Lower lobe of right lung (tissue), 2 donors: ENCODE data around the gene TM7SF3. TPM values are rescaled to one million over a fixed set of nuclear protein-coding genes. Genes with fewer than 3 reads are reported as not detected.

ENCODE experiments used
- ATAC-seq, 2 donors: fragments of 200-7000 bp; cut with Tn5 transposase; one replicate each; pipeline ENCODE4 v1.9.1; 2020 to 2022; ENCODE audit warnings: mild to moderate bottlenecking in 2 of 2, moderate library complexity in 2 of 2
- DNase-seq: peaks from one replicate; pipeline ENCODE4 v3.0.0-alpha.2; 2020
- H3K27ac ChIP-seq: fragments of 200-600 bp; one replicate; pipeline ENCODE4 v1.8.0; 2022
- H3K27me3 ChIP-seq: fragments of 200-600 bp; one replicate; pipeline ENCODE4 v1.8.0; 2022; ENCODE audit warnings: low read depth
- H3K36me3 ChIP-seq: fragments of 200-600 bp; one replicate; pipeline ENCODE4 v1.8.0; 2022; ENCODE audit warnings: mild to moderate bottlenecking
- H3K4me1 ChIP-seq: fragments of 200-600 bp; one replicate; pipeline ENCODE4 v1.8.0; 2022
- H3K4me3 ChIP-seq: fragments of 200-600 bp; one replicate; pipeline ENCODE4 v1.8.0; 2022; ENCODE audit warnings: mild to moderate bottlenecking
- H3K9me3 ChIP-seq: fragments of 200-600 bp; one replicate; pipeline ENCODE4 v1.8.0; 2022
- CTCF ChIP-seq: fragments of 200-600 bp; IDR thresholded peaks from one replicate; pipeline ENCODE4 v1.8.0; 2022; ENCODE audit warnings: antibody characterized with exemption, mild to moderate bottlenecking
- intact Hi-C: fragments of 100-400 bp; cut with DNase I; formaldehyde crosslinking; loops from one replicate; pipeline ENCODE4 v1.11.0; 2022
- total RNA-seq: library from RNA; stranded (reverse); fragmentation: NEBNext Ultra II Directional; extraction: Animal tissue kit (Norgen Biotek cat#: 25700); gene quantifications from one replicate; pipeline ENCODE4 v1.2.1, GENCODE V29; 2021
- donor health status: DM: no; HTN: yes; CAD: no; lungs with severe emphysema.

The TM7SF3 gene
- total RNA-seq, 1 donor from 2014 or later = 70.9 TPM

DNA sequence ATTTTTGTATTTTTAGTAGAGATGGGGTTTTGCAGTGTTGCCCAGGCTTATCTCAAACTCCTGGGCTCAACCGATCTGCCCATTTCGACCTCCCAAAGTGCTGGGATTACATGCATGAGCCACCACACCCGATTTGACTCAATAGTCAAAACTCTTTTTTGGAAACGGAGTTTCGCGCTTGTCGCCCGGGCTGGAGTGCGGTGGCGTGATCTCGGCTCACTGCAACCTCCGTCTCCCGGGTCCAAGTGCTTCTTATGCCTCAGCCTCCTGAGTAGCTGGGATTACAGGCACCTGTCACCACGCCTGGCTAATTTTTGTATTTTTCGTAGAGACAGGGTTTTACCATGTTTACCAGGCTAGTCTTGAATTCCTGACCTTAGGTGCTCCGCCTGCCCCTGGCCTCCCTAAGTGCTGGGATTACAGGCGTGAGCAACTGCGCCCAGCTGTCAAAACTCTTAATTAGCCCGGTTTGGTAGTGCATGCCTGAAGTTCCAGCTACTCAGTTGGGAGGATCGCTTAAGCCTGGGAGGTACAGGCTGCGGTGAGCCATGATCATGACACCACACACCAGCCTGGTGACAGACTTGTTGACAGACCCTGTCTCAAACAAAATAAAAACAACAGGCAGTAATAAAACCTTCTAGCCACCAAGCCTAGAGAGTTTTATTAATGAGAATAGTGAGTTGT, 20.6 kb upstream of the TM7SF3 start:
- Histone ChIP-seq H3K27me3 (no peaks in the 10 kb centered on the region), H3K4me3 (no peak overlapping the region), H3K9me3 (no peaks in the 10 kb centered on the region), H3K27ac (no peak overlapping the region), H3K4me1 (no peaks in the 10 kb centered on the region), H3K36me3 (peaks cover 47% of the 10 kb centered on the region)
- ATAC-seq (no peak), DNase-seq (no peak)
- intact Hi-C loops = no loop called here
- no peak for TF ChIP-seq CTCF

DNA sequence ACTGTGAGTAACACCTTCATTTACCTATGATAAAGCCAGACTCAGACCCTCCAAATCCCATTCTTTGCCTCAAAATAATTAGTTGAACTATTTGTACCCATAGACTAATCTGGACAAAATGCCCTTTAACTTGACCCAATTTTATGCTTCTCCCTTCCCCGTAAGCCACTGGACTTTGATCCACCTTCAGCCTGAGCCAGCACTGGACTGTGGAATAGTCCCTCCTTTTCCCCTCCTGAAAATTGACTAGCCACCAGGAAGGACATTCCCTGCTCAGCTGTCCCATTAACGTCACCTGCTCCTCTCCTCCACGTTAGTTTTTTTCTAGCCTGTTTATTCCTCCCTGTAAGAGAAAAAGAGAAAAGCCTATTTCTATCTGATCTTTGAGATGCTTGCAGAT, 18.5 kb upstream of the TM7SF3 start:
- intact Hi-C loops = no loop called here
- no peaks in the 10 kb centered on the region for H3K4me1 ChIP-seq

DNA sequence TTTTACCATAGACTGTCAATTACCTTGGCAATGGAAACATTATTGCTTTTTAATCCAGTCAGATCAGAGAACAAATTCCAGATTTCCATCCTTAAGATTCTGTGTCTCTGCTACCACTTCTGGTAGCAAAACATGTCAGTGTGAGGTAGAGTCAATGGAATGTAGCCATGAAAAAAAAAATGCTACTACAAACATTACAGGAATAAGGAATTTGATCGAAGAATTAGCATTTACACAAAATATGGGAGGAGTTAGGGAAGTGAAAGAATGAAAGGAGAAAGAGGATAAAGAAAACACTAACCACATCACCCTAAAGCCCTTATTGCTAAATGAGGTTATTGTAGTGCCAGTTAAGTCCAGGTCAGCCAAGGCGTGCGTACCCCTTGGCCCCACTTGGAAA, 17.3 kb upstream of the TM7SF3 start:
- no peak for TF ChIP-seq CTCF
- intact Hi-C loops = no loop called here
- no peak for ATAC-seq

More for the DNA sequence above, 18.5 kb upstream of the TM7SF3 start:
- peaks cover 68% of the 10 kb centered on the region for H3K36me3 ChIP-seq
- no peaks in the 10 kb centered on the region for H3K27me3 ChIP-seq
- no peaks in the 10 kb centered on the region for H3K9me3 ChIP-seq
- DNase-seq (no peak), ATAC-seq (no peak)
- no peak for TF ChIP-seq CTCF
- H3K4me3 ChIP-seq = no peak overlapping the region
- no peak overlapping the region for H3K27ac ChIP-seq

DNA sequence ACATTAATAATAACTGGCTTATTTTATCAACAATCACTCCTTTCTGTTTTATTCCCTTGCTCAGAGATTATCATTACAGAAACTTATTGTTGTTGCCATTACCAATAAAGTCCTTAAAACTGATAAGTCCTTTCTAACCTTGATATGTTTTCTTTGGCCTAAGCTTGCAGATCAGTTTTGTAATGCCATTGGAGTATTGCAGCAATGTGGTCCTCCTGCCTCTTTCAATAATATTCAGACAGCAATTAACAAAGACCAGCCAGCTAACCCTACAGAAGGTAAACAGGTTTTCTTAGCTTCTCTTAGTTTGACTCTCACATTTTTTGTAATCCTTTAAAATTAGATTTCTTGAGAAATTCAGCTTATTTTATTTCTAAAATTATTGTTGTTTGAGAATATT, 12.1 kb upstream of the TM7SF3 start:
- Histone ChIP-seq H3K4me3 (no peak overlapping the region), H3K4me1 (peaks cover 23% of the 10 kb centered on the region), H3K27ac (no peak overlapping the region), H3K36me3 (peaks cover 45% of the 10 kb centered on the region), H3K9me3 (no peaks in the 10 kb centered on the region), H3K27me3 (no peaks in the 10 kb centered on the region)
- TF ChIP-seq CTCF = no peak
- ATAC-seq (no peak), DNase-seq (no peak)
- intact Hi-C loops = no loop called here

More for the DNA sequence above, 17.3 kb upstream of the TM7SF3 start:
- Histone ChIP-seq H3K36me3 (peaks cover 77% of the 10 kb centered on the region), H3K9me3 (no peaks in the 10 kb centered on the region), H3K4me1 (no peaks in the 10 kb centered on the region), H3K27me3 (no peaks in the 10 kb centered on the region), H3K4me3 (no peak overlapping the region), H3K27ac (no peak overlapping the region)
- DNase-seq = no peak

DNA sequence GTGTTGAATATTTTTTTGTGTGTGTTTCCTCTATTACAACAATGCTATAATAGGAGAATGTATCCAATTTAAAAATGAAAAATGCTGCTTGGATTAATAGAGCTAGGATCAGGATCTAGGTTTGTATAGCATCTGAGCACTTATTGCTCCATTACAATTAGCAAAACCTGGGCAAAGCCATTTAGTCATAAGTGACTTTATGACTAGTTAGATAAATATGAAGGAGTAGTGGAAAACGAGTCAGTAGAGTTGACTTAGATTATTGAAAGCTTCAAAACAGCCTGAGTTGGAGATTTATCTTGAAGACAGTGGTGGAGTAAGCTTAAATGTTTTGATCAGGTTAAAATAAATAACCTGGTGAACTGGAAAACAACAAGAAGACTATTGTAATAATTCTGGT, 10.9 kb upstream of the TM7SF3 start:
- DNase-seq = no peak
- Histone ChIP-seq H3K36me3 (peaks cover 34% of the 10 kb centered on the region), H3K27me3 (no peaks in the 10 kb centered on the region), H3K4me1 (peaks cover 23% of the 10 kb centered on the region), H3K4me3 (no peak overlapping the region), H3K9me3 (no peaks in the 10 kb centered on the region), H3K27ac (no peak overlapping the region)
- ATAC-seq = no peak
- no peak for TF ChIP-seq CTCF
- intact Hi-C loops = no loop called here
